GM12892 (cell line): Measurements from ENCODE around the gene PARP12.

ENCODE experiments used
- POLR2A ChIP-seq: IDR thresholded peaks from 2 replicates; pipeline ENCODE4 v1.6.1; 2011; ENCODE audit warnings: low read depth, low read length, control low read depth
- TAF1 ChIP-seq: IDR thresholded peaks from 2 replicates; pipeline ENCODE4 v1.6.1; 2011; ENCODE audit warnings: low read depth, mild to moderate bottlenecking, control low read depth, low read length, borderline replicate concordance

- no peak for TF ChIP-seq POLR2A
- TF ChIP-seq TAF1 = no peak
Observed at GRCh38 chr7:140036224-140036962, 26.4 kb downstream of the PARP12 start.
